EL (cell line): ENCODE measurements around the gene ARID4B.
"Not testable (repeated sequence)": the region's sequence is repeated elsewhere in the genome, so short reads cannot be mapped to it uniquely, and the experiment has no call there.

ENCODE experiments used
- DNase-seq: peaks from one replicate; pipeline ENCODE4 v3.0.0-alpha.2; 2016

Gene ARID4B

GRCh38 chr1:235214962-235215361 is 113.0 kb downstream of the ARID4B start:
- DNase-seq = not testable (repeated sequence)

- no peak for DNase-seq
These were observed 114.2 kb downstream of the ARID4B start for GRCh38 chr1:235213752-235214151.

- no peak for DNase-seq
These were observed 116.5 kb downstream of the ARID4B start for GRCh38 chr1:235211517-235211916.

DNA sequence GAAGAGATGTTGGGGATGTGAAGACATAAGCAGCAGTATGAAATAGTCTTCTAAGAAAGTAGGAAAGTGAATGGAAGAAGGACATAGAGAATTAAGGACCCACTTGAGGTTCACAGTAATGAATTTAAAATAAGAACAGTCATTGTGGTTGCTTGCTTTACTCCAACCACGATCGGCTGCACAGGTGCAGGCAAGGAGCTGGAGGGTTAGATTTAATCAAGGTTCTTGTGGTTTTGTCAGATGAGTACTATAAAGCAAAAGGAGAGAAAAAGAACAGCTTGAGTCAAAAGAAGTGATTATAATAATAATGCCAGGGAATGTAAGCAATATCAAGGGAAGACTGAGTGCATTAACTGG is 120.8 kb downstream of the ARID4B start:
- no peak for DNase-seq

DNA sequence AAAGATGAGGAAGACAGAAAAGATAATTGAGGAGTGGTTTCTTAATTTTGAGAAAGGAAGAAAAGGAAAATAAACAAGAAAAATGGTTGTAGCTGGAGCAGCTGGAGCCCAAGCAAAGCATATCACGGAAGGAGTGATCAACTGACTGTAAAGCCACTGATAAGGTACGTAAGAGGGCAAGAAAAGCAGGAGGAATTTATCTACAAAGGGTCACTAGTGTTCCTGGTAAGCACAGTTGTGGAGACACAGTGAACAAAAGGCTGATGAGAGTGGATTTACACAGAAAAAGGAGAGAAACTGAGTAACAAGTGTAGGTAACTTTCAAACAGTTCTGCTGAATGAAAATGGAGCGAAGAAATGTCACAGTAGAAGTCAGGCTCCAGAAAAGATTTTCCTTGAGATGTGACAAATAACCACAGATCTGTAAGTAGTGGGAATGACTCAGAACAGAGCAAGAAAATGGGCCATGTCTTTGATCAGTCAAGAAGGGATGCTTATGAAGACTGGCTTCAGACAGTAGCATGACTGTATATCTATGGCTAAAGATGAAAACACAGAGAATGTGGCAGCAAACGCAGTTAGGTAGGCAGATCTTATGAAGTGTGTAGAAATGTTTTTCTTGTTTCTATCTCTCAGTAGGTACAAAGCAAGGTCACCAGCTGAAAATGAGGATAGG is 121.3 kb downstream of the ARID4B start:
- DNase-seq = peak; percentile 13

- no peak for DNase-seq
These were observed 122.3 kb downstream of the ARID4B start for GRCh38 chr1:235205687-235206086.

DNA sequence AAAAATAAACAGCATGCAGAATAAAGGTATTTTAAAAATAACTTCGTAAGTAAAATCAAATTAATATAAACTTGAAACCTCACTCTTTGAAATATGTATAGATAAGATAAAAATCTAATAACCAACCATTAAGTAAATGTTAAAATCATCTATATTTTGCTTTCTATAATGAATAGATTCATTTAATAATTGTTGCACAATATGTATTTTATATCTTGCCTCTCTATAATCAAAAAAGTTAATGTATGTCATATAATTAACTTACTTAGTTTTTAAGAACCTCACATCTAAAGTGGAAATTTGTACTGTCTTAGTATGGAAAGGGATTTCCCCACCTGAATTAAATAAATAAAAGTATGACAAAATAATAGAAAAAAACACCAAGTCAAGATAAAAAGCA is 124.6 kb downstream of the ARID4B start:
- DNase-seq = no peak

GRCh38 chr1:235202447-235202846 is 125.5 kb downstream of the ARID4B start:
- DNase-seq = not testable (repeated sequence)

DNA sequence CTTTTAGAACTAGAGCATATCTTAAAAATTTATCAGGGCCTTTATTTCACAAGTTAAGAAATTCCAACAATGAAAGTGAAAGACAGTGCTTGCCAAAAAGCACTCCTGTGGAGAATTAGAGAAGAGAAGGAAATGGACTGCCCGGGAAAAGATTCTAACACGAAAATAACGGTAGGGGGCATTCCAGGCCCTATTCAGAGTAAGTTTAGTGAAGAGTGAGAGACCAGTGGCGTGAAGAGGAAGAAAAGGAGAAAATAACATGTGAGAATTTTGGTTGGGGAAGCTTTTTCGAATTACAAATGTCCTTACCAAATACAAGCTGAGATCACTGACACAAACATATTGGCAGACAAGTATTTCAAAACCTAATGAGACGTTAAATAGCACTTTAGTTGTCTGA is 128.5 kb downstream of the ARID4B start:
- peak; percentile 14 for DNase-seq

- no peak for DNase-seq
These were observed 137.5 kb downstream of the ARID4B start for GRCh38 chr1:235190431-235190830.

- no peak for DNase-seq
These were observed 140.7 kb downstream of the ARID4B start for GRCh38 chr1:235187316-235187715.

- DNase-seq = no peak
These were observed 146.3 kb downstream of the ARID4B start for GRCh38 chr1:235181561-235182245.

- no peak for DNase-seq
These were observed 147.0 kb downstream of the ARID4B start for GRCh38 chr1:235180916-235181460.

- no peak for DNase-seq
These were observed 151.5 kb downstream of the ARID4B start for GRCh38 chr1:235176486-235176885.

DNA sequence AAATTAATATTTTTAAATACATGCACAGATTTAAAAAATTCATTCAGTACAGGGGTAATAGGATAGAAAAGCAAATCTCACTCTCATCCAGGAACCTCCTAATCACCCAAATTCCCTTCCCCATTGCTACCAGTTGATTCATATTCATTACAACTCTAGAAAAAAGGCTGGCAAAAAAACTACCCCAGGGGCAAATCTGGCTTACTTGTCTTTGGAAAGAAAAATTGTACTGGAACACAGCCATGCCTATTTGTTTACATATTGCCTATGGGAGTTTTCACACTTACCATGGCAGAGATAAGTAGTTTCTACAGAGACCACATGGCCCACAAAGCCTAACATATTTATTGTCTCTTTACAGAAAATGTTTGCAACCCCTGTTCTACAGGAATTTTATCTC is 158.0 kb downstream of the ARID4B start:
- DNase-seq = peak; percentile 13

DNA sequence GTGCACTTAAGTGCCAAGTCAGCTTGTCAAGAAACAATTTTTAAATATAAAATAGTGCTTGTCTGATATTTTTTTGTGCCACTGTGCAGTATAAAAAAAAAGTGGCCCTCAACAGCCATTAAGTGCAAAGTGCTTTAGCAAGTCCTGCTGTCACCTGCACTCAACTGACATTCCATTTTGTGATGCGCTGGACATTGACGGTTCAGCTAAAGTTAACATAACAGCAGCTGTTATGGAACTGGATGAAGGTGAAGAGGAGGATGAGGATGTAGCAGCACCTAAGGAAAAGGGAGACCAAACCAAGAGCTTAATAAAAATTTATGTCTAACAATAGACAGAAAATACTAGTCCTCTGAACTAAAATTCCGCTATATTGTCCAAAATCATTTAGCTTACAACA is 159.6 kb downstream of the ARID4B start:
- no peak for DNase-seq

GRCh38 chr1:235161685-235162327 is 166.2 kb downstream of the ARID4B start:
- no peak for DNase-seq

GRCh38 chr1:235160957-235161684 is 166.9 kb downstream of the ARID4B start, which contains the start of gene RBM34:
Gene RBM34 (minus strand): TSS chr1:235161250. CDS start chr1:235161226, 24 bp downstream.
- DNase-seq = peak; percentile 89

- DNase-seq = no peak
These were observed 167.5 kb downstream of the ARID4B start for GRCh38 chr1:235160383-235160956.

GRCh38 chr1:235159930-235160329 is 168.0 kb downstream of the ARID4B start:
- DNase-seq = not testable (repeated sequence)

GRCh38 chr1:235159284-235159683 is 168.7 kb downstream of the ARID4B start:
- not testable (repeated sequence) for DNase-seq

DNA sequence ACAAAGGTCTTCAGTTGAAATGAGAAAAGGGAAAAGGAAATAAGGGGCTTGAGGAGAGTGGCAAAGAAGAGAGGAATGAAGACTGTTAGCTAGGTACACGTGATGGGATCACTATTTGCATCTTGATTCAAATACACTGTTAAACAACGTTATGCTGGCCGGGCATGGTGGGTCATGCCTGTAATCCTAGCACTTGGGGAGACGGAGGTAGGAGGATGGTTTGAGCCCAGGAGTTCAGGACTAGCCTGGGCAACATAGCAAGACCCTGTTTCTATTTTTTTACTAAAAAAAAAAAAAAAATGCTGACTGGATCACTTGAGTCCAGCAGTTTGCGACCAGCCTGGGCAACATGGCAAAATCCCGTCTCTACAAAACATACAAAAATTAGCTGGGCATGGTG is 169.3 kb downstream of the ARID4B start:
- no peak for DNase-seq

GRCh38 chr1:235157150-235157549 is 170.8 kb downstream of the ARID4B start:
- no peak for DNase-seq
